ENCODE data around the gene NDUFB2. TPM values are rescaled to one million over a fixed set of nuclear protein-coding genes. Genes with fewer than 3 reads are reported as not detected.

Gene NDUFB2
- total RNA-seq, 4 donors from 2014 or later, result 153 to 309 (median 188) TPM

DNA sequence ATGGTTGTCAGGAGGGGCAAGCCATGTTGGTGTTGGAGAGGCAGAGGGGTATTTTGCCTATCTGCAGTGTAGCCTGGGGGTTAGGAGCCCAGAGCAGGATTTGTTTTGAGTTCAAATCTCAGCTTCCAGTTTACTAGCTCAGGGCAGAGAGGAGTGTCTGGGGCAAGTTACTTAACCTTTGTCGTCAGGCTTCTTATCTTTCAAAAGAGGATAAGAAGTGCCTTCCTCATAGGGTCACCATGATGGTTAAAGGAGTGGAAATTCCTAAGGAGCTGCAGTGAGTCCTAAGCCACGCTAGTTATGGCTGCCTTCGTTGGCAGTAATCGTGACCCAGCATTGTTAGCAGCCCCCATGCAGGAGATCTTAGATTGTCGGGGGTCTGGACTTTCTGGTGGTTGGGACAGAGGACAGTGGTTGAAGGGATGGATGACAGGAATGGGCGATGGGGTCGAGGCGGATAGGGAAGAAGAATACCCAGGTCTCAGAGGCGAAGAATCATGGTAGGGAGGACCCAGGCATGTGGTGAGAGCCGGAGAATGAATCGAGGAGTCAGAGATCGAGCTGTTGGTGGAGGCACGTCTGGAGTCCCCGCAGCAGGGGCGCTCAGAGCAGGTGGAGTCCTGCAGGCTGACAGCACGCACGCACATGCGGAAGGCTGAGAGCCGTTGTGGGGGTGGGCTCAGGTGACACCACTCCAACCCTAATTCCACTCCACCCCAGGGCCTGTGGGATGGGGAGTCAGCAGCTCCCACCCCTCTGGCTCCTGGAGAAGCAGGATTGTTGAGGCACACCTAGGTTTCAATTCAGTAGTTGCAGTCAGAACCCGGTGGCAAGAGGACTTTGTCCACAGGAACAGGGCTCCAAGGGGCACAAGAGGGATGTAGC is 12.2 kb upstream of the NDUFB2 start:
- peak in 1 of 2 donors; percentile 83 for DNase-seq (ENCODE audit: low spot score in 2 of 2)
- WGBS, 2 donors, result 89 to 95% methylated on average over 20 of the region's 20 CpGs
- no peak overlapping the region for H3K4me3 ChIP-seq (ENCODE audit: low read depth, poor library complexity, severe bottlenecking)
- intact Hi-C loops (cut with DNase I; ENCODE audit: low total_unique reads), result no loop called here
- TF ChIP-seq POLR2A (IDR thresholded peaks at IDR 0.05), result no peak
- TF ChIP-seq, protein P1, sequence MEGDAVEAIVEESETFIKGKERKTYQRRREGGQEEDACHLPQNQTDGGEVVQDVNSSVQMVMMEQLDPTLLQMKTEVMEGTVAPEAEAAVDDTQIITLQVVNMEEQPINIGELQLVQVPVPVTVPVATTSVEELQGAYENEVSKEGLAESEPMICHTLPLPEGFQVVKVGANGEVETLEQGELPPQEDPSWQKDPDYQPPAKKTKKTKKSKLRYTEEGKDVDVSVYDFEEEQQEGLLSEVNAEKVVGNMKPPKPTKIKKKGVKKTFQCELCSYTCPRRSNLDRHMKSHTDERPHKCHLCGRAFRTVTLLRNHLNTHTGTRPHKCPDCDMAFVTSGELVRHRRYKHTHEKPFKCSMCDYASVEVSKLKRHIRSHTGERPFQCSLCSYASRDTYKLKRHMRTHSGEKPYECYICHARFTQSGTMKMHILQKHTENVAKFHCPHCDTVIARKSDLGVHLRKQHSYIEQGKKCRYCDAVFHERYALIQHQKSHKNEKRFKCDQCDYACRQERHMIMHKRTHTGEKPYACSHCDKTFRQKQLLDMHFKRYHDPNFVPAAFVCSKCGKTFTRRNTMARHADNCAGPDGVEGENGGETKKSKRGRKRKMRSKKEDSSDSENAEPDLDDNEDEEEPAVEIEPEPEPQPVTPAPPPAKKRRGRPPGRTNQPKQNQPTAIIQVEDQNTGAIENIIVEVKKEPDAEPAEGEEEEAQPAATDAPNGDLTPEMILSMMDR (IDR thresholded peaks at IDR 0.05), result no peak

DNA sequence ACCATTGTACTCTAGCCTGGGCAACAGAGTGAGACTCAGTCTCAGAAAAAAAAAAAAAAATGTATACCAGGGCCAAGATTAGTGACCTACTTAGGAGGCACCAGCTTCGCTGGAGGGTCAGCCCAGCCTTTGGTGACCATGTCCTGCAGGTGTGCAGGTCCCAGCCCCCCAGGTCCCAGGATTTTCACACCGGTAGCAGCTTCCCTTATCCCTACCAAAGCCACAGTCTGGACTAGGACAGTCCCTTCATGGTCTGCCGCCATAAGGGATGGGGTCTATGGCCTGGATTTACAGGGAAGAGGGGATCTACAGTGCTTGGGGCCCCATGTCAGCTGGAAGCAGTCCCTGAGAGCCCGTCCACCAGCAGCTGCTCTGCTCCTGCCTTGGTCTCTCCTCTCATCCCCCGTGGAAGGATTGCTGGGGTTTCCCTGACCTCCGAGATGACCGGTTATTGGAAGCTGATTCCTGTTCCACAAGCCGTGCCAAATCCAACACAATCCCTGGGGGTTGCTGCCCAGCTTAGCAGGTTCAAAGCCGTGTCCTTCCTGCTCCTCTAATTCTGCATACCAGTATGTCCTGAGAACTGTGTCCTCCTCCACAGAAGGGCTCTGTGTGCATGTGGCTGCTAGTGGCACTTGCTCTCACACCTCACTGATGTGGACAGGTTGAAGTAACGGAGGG is 11.0 kb upstream of the NDUFB2 start:
- intact Hi-C loops (cut with DNase I; ENCODE audit: low total_unique reads), result no loop called here
- TF ChIP-seq, protein P1 (IDR thresholded peaks at IDR 0.05), result no peak
- TF ChIP-seq POLR2A (IDR thresholded peaks at IDR 0.05), result no peak
- 70 to 87% methylated on average over 9 to 10 of the region's 10 CpGs for WGBS, 2 donors
- no peak overlapping the region for H3K4me3 ChIP-seq (ENCODE audit: low read depth, poor library complexity, severe bottlenecking)
- DNase-seq (ENCODE audit: low spot score in 2 of 2), result no peak

DNA sequence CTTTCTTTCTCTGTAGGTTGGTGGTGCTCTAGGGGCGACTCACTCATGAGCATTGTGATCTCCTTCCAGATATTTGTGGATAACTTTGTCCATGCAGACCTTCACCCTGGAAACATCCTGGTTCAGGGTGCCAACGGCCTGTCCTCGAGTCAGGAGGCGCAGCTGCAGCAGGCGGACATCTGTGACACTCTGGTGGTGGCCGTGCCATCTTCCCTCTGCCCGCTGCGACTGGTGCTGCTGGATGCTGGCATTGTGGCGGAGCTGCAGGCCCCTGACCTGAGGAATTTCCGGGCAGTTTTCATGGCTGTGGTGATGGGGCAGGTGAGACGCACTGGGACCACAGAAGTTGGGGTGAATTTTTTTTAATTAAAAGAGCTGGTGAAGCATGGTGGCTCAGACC is 9.6 kb upstream of the NDUFB2 start:
- intact Hi-C loops (cut with DNase I; ENCODE audit: low total_unique reads), result no loop called here
- 95% methylated on average over 11 of the region's 11 CpGs for WGBS, 2 donors
- TF ChIP-seq, protein P1 (IDR thresholded peaks at IDR 0.05), result no peak
- no peak for TF ChIP-seq POLR2A (IDR thresholded peaks at IDR 0.05)
- no peak for DNase-seq (ENCODE audit: low spot score in 2 of 2)
- no peak overlapping the region for H3K4me3 ChIP-seq (ENCODE audit: low read depth, poor library complexity, severe bottlenecking)

DNA sequence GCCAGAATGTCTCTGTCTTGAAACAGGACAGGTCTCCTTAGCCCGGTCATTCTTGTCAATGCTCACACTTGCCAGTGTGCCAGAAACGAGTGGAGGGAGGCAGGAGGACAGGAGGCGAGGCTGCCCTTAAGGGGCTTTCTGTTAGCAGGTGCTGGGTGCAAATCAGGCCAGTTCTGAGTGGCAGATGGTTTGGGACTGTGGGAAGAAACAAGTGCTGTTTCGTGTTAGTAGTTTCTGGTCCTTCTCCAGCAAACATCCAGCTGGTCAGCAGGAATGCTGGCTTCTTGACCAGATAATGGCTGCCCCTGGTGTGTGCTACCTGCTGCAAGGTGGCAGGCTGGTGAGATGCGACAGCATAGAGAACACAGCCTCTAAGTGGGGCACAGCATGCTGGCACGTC is 8.2 kb upstream of the NDUFB2 start:
- intact Hi-C loops (cut with DNase I; ENCODE audit: low total_unique reads), result no loop called here
- H3K4me3 ChIP-seq (ENCODE audit: low read depth, poor library complexity, severe bottlenecking), result no peak overlapping the region
- TF ChIP-seq, protein P1 (IDR thresholded peaks at IDR 0.05), result no peak
- no peak for TF ChIP-seq POLR2A (IDR thresholded peaks at IDR 0.05)
- no peak for DNase-seq (ENCODE audit: low spot score in 2 of 2)
- WGBS, 2 donors, result 92% methylated on average over 5 to 6 of the region's 6 CpGs

DNA sequence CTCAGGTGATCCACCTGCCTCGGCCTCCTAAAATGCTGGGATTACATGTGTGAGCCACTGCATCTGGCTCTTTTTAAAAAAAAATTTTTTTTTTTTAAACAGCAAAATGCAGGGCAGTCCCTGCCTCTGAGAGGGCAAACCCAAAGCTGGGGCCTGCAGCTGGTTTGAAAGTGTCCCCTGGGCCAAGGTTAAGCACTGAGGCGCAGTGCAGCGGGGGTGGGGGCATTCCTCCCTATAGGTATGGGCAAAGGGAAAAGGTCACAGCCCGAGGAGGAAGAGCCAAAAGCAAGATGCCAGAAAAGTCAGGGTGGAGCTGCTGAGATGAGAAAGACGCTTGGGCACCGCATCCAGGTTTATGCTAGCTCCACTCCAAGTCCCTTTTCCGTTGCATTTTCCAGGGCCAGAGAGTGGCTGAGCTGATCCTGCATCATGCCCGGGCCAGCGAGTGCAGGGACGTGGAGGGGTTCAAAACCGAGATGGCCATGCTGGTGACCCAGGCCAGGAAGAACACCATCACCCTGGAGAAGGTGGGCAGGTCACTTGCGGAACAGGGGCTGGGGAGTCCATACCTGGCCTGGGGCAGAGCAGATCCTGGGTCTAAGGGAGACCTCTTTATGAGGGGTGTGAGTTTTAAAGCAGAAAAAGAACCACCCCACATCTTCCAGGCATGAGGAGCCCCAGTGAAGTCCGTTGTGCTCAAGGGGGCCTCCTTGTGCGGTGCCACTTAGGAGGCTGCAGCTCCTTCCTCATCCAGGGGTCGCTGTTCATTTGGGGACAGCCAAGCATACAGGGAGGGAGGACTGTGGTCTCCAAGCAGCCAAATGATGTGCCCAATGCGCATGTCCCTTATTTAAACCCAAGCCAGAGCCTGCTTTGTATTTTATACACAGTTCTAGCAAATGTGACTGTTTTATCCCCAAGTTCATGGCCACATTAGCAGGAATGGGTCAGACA is 7.0 kb upstream of the NDUFB2 start:
- no peak overlapping the region for H3K4me3 ChIP-seq (ENCODE audit: low read depth, poor library complexity, severe bottlenecking)
- WGBS, 2 donors, result 93 to 96% methylated on average over 16 of the region's 16 CpGs
- TF ChIP-seq, protein P1 (IDR thresholded peaks at IDR 0.05), result no peak
- TF ChIP-seq POLR2A (IDR thresholded peaks at IDR 0.05), result no peak
- DNase-seq (ENCODE audit: low spot score in 2 of 2), result no peak
- intact Hi-C loops (cut with DNase I; ENCODE audit: low total_unique reads), result no loop called here
